ENCODE measurements around the gene EPS8L2. TPM values are rescaled to one million over a fixed set of nuclear protein-coding genes. Genes with fewer than 3 reads are reported as not detected.

The EPS8L2 gene
- total and polyA plus RNA-seq, 2 donors (not counting 1 experiment from before 2014, with no cell fraction given): 13.9 to 22.7 TPM

DNA sequence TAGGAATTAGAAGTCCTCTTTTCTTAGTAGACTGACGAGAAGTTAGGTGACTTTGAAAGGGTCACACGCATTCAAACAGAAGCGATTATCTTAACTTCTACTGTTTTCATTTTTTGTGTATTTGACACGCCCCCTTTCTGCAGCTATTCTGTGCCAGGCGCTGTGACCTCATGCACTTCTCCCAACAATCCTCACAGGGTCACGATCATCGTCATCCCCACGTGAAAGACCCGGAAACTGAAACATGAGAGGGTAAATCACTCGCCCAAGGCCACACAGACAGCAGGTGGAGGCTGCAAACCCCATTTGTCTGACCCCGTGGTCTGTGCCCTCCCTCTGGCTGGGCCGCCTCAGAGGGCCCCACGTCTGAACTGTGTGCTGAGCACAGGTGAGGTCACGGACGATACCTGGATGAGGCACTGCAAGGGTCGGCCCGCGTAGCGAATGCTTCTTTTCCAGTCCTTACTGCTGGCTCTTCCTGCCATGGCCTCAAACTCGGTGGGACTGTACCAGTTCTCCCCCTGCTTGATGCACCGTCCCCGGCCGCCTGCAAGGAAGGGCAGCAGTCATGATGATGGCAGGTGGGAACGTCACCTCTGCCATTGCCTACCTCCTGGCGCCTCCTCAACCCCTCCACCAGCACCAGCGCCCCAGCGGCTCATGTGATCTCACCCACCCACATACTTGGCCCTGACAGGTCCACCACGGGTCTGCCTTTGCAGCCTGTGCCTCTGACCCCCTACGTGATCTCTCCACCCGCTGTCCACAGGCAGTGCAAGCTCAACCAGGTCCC lies 19.4 kb upstream of the EPS8L2 start:
- Histone ChIP-seq H3K4me3 (ENCODE audit: control extremely low read depth in 1 of 5, extremely low read depth in 1 of 5, insufficient read depth in 1 of 5, low read depth in 2 of 5, low read length in 4 of 5) (no peak overlapping the region), H3K9me3 (ENCODE audit: control extremely low read depth in 1 of 3, control insufficient read depth in 2 of 3, insufficient read depth in 1 of 3, low read length in 2 of 3) (peaks cover 0 to 11% (median 0%) of the 10 kb centered on the region in 3 donors), H3K79me2 (ENCODE audit: control insufficient read depth, insufficient read depth, low read length) (peaks cover 21% of the 10 kb centered on the region), H3K27ac (ENCODE audit: low read length in 2 of 2) (no peak overlapping the region), H4K20me1 (ENCODE audit: control insufficient read depth, insufficient read depth, low read length, poor library complexity, severe bottlenecking) (peaks cover 16% of the 10 kb centered on the region), H3K9ac (ENCODE audit: low read length) (no peak overlapping the region), H2AFZ (ENCODE audit: insufficient read depth, low read depth, low read length, poor library complexity, severe bottlenecking) (no peak overlapping the region), H3K4me2 (replicated peaks; ENCODE audit: low read depth, low read length, poor library complexity, severe bottlenecking) (no peak overlapping the region), H3K4me1 (ENCODE audit: control insufficient read depth in 2 of 2, insufficient read depth in 2 of 2, low read length in 2 of 2) (no peaks in the 10 kb centered on the region), H3K27me3 (replicated peaks in 1 of 4; ENCODE audit: control extremely low read depth in 1 of 4, control insufficient read depth in 3 of 4, insufficient read depth in 4 of 4, low read length in 3 of 4) (no peaks in the 10 kb centered on the region), H3K36me3 (replicated peaks in 1 of 2; ENCODE audit: control extremely low read depth in 1 of 2, control insufficient read depth in 1 of 2, extremely low read depth in 1 of 2, insufficient read depth in 2 of 2, low read length in 1 of 2) (peaks cover 0 to 62% of the 10 kb centered on the region in 2 experiments)
- DNase-seq (no peak), ATAC-seq (ENCODE audit: low read depth) (no peak)
- WGBS (ENCODE audit: insufficient coverage): 95% methylated on average over 29 of the region's 30 CpGs
- POLR2A ChIA-PET: no interaction called here
- CTCF ChIA-PET: no interaction called here
- Mint-ChIP-seq H3K9me3 (ENCODE audit: insufficient read depth) (no peaks in the 10 kb centered on the region), H3K4me1 (peaks cover 5% of the 10 kb centered on the region), H3K4me3 (no peak overlapping the region), H3K27me3 (no peaks in the 10 kb centered on the region), H3K27ac (no peak overlapping the region)
- TF ChIP-seq, protein P1, sequence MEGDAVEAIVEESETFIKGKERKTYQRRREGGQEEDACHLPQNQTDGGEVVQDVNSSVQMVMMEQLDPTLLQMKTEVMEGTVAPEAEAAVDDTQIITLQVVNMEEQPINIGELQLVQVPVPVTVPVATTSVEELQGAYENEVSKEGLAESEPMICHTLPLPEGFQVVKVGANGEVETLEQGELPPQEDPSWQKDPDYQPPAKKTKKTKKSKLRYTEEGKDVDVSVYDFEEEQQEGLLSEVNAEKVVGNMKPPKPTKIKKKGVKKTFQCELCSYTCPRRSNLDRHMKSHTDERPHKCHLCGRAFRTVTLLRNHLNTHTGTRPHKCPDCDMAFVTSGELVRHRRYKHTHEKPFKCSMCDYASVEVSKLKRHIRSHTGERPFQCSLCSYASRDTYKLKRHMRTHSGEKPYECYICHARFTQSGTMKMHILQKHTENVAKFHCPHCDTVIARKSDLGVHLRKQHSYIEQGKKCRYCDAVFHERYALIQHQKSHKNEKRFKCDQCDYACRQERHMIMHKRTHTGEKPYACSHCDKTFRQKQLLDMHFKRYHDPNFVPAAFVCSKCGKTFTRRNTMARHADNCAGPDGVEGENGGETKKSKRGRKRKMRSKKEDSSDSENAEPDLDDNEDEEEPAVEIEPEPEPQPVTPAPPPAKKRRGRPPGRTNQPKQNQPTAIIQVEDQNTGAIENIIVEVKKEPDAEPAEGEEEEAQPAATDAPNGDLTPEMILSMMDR (IDR thresholded peaks at IDR 0.05): no peak
- no peak for TF ChIP-seq EZH2 (IDR thresholded peaks at IDR 0.05; ENCODE audit: borderline replicate concordance, insufficient read depth, low read depth, low read length, poor library complexity, severe bottlenecking)
- intact Hi-C loops (cut with micrococcal nuclease): no loop called here

DNA sequence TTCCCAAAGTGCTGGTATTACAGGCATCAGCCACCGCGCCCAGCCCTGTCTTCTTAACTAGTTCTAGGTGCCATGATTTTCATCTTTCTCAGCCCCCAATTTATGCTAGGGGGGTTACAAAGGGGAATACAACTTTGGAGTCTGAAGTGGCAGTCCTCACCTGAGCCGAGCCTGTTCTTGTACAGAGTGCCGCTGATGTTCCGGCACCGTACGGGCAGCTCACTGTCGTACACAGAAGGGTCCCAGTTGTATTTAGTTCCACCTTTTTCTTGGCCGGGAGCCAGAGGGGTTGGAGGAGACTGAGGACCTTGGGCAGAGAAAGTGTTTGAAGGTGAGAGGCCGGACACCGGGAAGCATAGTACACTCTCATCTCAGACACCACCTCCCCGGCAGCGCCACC lies 18.3 kb upstream of the EPS8L2 start:
- Mint-ChIP-seq H3K27me3 (no peaks in the 10 kb centered on the region), H3K4me1 (peaks cover 12% of the 10 kb centered on the region), H3K4me3 (no peak overlapping the region), H3K9me3 (ENCODE audit: insufficient read depth) (no peaks in the 10 kb centered on the region), H3K27ac (no peak overlapping the region)
- WGBS (ENCODE audit: insufficient coverage): 96% methylated on average over 6 of the region's 13 CpGs
- H3K36me3 ChIP-seq (replicated peaks in 1 of 2; ENCODE audit: control extremely low read depth in 1 of 2, control insufficient read depth in 1 of 2, extremely low read depth in 1 of 2, insufficient read depth in 2 of 2, low read length in 1 of 2): peaks cover 0 to 53% of the 10 kb centered on the region in 2 experiments
- ATAC-seq (ENCODE audit: low read depth) (no peak), DNase-seq (no peak)
- H3K27ac ChIP-seq (ENCODE audit: low read length in 2 of 2): no peak overlapping the region
- ChIA-PET POLR2A (no interaction called here), CTCF (no interaction called here)
- TF ChIP-seq, protein P1 (IDR thresholded peaks at IDR 0.05): no peak
- TF ChIP-seq EZH2 (IDR thresholded peaks at IDR 0.05; ENCODE audit: borderline replicate concordance, insufficient read depth, low read depth, low read length, poor library complexity, severe bottlenecking): no peak
- H3K4me1 ChIP-seq (ENCODE audit: control insufficient read depth in 2 of 2, insufficient read depth in 2 of 2, low read length in 2 of 2): no peaks in the 10 kb centered on the region
- intact Hi-C loops (cut with micrococcal nuclease): no loop called here
- H3K4me2 ChIP-seq (replicated peaks; ENCODE audit: low read depth, low read length, poor library complexity, severe bottlenecking): no peak overlapping the region
- peaks cover 30% of the 10 kb centered on the region for H3K79me2 ChIP-seq (ENCODE audit: control insufficient read depth, insufficient read depth, low read length)
- H2AFZ ChIP-seq (ENCODE audit: insufficient read depth, low read depth, low read length, poor library complexity, severe bottlenecking): no peak overlapping the region
- H3K9ac ChIP-seq (ENCODE audit: low read length): no peak overlapping the region
- H3K9me3 ChIP-seq (ENCODE audit: control extremely low read depth in 1 of 3, control insufficient read depth in 2 of 3, insufficient read depth in 1 of 3, low read length in 2 of 3): peaks cover 0 to 1% (median 0%) of the 10 kb centered on the region in 3 donors
- peaks cover 27% of the 10 kb centered on the region for H4K20me1 ChIP-seq (ENCODE audit: control insufficient read depth, insufficient read depth, low read length, poor library complexity, severe bottlenecking)
- H3K27me3 ChIP-seq (replicated peaks in 1 of 4; ENCODE audit: control extremely low read depth in 1 of 4, control insufficient read depth in 3 of 4, insufficient read depth in 4 of 4, low read length in 3 of 4): no peaks in the 10 kb centered on the region
- H3K4me3 ChIP-seq (ENCODE audit: control extremely low read depth in 1 of 5, extremely low read depth in 1 of 5, insufficient read depth in 1 of 5, low read depth in 2 of 5, low read length in 4 of 5): no peak overlapping the region
